GM19324 (cell line): ENCODE data around the gene CTNND1.
"Not testable (repeated sequence)": the region's sequence is repeated elsewhere in the genome, so short reads cannot be mapped to it uniquely, and the experiment has no call there.

ENCODE experiments used
- ATAC-seq: cut with Tn5 transposase; IDR thresholded peaks from one replicate; pipeline ENCODE4 v1.9.1; 2021; ENCODE audit warnings: mild to moderate bottlenecking, moderate library complexity; ENCODE audit not compliant: unreplicated experiment, low FRiP score

CTNND1 gene

GRCh38 chr11:57791321-57792059, 29.9 kb downstream of the CTNND1 start:
- no peak for ATAC-seq

DNA sequence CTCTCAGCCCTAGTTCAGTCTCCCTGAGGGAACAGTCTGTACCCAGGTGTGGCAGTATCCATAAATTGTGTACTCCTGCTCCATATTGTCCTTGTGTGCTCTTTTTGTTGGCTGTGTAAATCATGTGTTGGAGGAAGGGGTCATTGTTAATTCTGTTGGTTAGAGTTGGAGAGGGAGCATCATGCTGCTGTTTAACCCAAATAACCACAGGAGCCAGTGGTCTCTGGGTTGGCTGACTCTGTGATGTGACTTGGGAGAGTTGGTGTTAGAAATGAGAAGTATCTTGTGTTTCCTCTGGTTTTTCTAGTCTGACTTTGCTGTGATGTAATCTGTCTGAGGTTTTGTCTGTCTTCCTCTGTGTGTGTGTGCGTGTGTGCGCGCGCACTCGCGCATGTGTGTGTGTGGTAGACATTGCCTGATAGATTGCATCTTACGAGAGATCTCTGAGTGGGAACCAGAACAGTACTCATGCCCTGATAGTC, 30.5 kb downstream of the CTNND1 start:
- peak; percentile 71 for ATAC-seq

DNA sequence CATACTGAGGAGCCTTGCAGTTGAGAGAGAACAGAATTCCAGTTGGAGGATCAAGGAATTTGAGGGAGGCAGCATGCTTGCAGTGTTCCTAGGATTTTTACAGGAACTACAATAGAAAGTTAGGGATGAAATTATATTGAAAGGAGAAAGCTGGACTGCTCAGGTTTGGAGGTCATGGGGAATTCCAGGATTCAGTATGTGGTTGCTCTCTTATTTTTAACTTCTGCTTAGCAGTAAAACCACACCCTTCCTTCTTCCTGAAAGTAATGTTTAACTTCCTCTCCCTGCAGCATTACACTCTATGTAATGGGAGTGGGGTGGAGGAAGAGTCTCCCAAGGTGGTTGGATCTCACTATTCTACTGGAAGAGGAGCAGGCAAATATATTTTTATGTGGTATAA, 31.3 kb downstream of the CTNND1 start:
- no peak for ATAC-seq

GRCh38 chr11:57793351-57794115, 31.9 kb downstream of the CTNND1 start:
- ATAC-seq = no peak

DNA sequence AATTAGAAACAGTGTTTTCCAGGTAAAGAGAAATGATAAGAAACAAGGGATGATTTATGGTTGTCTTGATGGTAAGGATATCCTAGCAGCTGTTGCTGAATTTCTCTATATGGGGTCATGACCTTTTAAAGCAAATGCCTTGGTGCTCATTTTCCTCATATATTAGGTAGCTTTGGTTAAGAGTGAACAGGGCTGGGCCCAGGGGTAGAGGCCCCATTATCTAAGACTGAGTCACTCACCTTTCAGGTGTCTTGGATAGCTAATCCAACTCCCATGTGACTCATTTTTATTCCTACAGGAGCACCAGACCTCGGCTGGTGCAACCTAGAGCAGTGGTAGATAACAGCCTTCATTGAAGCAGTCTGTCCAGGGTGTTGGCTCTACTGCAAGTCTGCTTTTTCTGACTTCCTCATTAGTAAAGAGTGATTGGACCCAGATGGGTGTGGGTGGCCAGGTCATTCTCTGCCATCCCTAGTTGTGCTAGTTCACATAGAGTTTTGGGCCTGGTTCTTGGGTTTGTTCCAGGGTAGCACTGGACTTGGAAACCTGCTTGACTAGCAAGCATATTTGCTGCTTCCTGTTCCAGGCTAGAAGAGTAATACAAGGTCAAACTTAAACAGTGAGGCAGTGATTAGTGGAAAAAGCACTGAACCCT, 37.4 kb downstream of the CTNND1 start:
- ATAC-seq = no peak

GRCh38 chr11:57800444-57801182, 39.0 kb downstream of the CTNND1 start:
- ATAC-seq = peak; percentile 60

- ATAC-seq = no peak
These were observed 39.5 kb downstream of the CTNND1 start for GRCh38 chr11:57801183-57801485.

DNA sequence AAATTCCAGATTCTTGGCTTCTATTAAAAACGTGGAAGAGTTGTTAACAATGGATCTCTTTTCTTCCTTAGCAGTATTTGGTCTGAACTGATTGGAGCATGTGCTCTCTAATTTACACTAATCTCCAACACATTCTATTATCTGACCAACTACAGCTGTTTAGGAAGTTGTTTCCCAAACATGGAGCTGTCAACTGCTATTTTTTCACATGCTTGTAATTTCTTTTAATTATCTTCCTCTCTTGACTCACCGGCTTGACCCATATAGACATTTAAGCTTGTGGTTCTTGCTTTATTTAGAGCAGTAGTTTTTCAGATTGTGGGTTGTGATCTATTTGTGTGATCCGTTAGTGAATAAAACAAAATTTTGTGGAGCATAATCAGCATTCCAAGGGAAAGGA, 40.8 kb downstream of the CTNND1 start:
- no peak for ATAC-seq

DNA sequence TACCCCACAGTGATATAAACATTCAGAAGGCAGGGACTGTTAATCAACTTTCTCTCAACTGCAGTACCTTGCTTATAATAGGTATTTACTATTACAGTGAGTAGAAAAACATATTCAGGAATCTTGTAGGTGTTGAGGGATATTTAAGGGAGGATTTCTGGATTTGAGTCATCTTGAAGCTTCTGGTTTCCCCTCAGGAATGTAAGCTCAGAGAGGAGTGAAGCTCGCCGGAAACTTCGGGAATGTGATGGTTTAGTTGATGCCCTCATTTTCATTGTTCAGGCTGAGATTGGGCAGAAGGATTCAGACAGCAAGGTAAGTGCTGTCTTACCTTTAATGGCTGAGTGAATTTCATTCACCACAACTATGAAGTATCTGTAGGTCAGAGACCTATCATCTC, 42.9 kb downstream of the CTNND1 start:
- ATAC-seq = no peak

DNA sequence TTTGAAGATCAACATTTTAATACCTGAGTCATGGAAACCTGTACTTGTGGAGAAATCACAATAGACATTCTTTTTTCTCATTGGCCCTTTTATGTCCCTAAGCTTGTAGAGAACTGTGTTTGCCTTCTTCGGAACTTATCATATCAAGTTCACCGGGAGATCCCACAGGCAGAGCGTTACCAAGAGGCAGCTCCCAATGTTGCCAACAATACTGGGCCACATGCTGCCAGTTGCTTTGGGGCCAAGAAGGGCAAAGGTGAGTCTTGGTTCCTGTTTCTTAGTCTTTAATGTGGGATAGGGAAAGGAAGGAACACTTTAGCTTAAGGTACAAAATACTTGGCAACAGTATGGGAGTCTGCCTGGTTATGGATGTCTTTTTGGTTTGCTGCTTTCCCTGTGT, 44.2 kb downstream of the CTNND1 start:
- no peak for ATAC-seq

- ATAC-seq = no peak
These were observed 51.0 kb downstream of the CTNND1 start for GRCh38 chr11:57812634-57813033.

DNA sequence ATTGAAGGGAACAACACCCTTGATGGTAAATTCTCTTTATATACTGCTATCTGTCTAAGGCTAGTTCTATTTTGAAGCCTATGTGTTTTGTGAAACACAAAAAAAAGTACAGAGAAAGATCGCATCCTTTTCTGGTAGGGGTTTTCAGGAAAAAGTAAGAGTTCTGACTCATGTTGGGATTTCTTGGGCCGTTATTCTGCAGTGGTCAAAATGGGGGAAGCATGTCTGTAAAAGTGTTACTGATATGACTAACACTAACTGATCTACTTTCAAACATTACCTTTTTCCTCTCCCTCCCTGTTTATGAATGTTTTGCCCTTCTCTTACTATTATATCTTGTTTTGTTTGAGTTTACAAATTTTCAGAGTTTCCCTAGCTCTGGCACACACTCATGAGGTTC, 53.9 kb downstream of the CTNND1 start:
- no peak for ATAC-seq

DNA sequence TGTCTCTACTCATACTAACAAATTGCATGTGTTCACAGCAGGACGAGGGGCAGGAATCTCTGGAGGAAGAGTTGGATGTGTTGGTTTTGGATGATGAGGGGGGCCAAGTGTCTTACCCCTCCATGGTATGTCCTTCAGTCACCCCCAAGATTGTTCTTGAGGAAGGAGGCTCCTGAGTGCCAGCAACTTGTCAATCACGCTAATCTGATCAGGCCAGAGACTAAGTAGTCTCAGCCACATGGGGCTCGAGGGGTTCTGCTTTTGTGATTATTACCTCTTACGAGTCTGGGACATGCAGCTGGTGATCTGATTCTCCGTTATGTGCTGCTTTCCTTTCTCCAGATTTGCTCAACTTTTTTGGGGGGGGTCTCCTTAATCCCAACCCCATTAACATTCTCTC, 54.3 kb downstream of the CTNND1 start:
- ATAC-seq = no peak

- no peak for ATAC-seq
These were observed 57.2 kb downstream of the CTNND1 start for GRCh38 chr11:57818812-57819211.

GRCh38 chr11:57819252-57819979, 57.8 kb downstream of the CTNND1 start:
- no peak for ATAC-seq

- ATAC-seq = no peak
These were observed 62.3 kb downstream of the CTNND1 start for GRCh38 chr11:57823859-57824258.

- no peak for ATAC-seq
These were observed 73.2 kb downstream of the CTNND1 start for GRCh38 chr11:57834852-57835251.

- ATAC-seq = not testable (repeated sequence)
These were observed 77.0 kb downstream of the CTNND1 start for GRCh38 chr11:57838609-57839008.

DNA sequence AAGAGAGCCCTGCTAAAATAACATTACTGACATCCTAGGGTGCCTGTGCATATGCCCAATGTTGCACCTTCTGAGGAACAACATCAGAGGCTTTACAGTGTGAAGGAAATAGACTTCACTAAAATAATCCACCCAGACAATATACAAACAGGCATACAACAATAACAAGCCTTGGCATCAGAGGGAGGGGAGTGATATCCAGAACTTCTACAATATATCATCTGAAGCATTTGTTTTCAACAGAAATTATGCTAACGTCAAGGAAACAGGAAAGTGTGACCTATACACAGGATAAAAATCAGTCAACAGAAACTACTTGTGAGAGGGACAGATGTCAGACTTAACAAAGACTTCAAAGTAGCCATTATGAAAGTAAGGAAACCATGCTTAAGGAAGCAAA, 81.3 kb downstream of the CTNND1 start:
- no peak for ATAC-seq

GRCh38 chr11:57867966-57868365, 106.4 kb downstream of the CTNND1 start:
- no peak for ATAC-seq
